NOMO-1 treated with DMSO at 0.1 percent for 48 hours (cell line): ENCODE data around the gene FOSL2.

Experiments used
- DNase-seq: peaks from one replicate; lab custom pipeline; 2025; ENCODE audit not compliant: unreplicated experiment; lab: John Stamatoyannopoulos, UW

FOSL2 gene

DNA sequence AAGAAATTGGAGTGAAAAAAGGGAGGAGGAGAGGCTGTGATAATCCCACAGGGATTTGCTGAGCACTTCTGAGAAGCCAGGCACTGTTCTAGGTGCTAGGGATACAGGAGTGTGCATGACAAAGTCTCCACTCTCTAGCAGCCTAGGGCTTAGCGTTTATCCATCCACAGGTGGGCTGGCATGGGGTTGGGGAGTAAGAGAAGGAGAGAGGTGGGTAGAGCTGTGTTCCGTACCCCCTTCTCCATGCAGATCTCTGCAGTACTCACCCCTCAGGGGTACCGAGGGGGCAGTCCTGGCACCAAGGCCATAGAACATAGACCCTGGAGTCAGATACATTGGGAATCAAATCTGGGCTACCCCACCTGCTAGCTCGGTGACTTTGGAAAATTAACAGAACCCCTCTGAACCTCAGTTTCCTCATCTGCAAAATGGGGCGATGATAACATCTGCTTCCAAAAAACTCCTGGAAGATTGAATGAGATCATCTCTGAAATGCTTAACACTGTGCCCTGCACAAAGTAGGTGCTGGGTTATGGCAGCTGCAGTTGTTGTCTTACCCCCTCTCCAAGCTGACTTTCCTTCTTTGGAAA lies 18.6 kb downstream of the FOSL2 start:
- no peak for DNase-seq

DNA sequence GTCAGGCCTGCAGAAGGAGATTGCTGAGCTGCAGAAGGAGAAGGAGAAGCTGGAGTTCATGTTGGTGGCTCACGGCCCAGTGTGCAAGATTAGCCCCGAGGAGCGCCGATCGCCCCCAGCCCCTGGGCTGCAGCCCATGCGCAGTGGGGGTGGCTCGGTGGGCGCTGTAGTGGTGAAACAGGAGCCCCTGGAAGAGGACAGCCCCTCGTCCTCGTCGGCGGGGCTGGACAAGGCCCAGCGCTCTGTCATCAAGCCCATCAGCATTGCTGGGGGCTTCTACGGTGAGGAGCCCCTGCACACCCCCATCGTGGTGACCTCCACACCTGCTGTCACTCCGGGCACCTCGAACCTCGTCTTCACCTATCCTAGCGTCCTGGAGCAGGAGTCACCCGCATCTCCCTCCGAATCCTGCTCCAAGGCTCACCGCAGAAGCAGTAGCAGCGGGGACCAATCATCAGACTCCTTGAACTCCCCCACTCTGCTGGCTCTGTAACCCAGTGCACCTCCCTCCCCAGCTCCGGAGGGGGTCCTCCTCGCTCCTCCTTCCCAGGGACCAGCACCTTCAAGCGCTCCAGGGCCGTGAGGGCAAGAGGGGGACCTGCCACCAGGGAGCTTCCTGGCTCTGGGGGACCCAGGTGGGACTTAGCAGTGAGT lies 19.4 kb downstream of the FOSL2 start:
- no peak for DNase-seq

DNA sequence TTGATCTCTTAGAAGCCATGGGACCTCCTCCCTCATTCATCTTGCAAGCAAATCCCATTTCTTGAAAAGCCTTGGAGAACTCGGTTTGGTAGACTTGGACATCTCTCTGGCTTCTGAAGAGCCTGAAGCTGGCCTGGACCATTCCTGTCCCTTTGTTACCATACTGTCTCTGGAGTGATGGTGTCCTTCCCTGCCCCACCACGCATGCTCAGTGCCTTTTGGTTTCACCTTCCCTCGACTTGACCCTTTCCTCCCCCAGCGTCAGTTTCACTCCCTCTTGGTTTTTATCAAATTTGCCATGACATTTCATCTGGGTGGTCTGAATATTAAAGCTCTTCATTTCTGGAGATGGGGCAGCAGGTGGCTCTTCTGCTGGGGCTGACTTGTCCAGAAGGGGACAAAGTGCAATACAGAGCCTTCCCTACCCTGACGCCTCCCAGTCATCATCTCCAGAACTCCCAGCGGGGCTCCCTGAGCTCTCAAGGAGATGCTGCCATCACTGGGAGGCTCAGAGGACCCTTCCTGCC lies 20.0 kb downstream of the FOSL2 start:
- DNase-seq = no peak

DNA sequence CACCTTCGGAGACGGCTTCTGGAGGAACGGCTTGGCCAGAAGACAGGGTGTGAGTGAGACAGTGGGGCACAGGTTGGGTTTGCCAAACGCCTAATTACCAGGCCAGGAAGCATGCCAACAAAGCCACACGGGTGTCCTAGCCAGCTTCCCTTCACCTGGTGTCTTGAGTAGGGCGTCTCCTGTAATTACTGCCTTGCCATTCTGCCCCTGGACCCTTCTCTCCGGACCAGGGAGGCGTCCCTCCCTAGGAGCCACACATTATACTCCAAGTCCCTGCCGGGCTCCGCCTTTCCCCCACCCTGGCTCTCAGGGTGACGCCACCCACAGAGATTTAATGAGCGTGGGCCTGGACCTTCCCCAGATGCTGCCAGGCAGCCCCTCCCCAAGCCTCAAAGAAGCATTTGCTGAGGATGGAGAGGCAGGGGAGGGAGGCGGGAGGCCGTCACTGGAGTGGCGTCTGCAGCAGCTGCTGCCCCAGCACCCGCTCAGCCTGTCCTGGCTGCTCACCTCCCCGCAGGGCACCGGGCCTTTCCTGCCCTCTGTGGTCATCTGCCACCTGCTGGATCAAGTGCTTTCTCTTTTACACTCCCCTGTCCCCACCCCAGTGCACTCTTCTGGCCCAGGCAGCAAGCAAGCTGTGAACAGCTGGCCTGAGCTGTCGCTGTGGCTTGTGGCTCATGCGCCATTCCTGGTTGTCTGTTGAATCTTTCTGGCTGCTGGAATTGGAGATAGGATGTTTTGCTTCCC lies 20.7 kb downstream of the FOSL2 start:
- DNase-seq = no peak

DNA sequence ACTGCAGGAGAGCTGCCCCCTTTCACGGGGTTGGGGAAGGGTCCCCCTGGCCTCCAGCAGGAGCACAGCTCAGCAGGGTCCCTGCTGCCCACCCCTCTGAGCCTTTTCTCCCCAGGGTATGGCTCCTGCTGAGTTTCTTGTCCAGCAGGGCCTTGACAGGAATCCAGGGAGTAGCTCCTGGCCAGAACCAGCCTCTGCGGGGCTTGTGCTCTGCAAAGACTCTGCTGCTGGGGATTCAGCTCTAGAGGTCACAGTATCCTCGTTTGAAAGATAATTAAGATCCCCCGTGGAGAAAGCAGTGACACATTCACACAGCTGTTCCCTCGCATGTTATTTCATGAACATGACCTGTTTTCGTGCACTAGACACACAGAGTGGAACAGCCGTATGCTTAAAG lies 21.2 kb downstream of the FOSL2 start:
- DNase-seq = no peak

DNA sequence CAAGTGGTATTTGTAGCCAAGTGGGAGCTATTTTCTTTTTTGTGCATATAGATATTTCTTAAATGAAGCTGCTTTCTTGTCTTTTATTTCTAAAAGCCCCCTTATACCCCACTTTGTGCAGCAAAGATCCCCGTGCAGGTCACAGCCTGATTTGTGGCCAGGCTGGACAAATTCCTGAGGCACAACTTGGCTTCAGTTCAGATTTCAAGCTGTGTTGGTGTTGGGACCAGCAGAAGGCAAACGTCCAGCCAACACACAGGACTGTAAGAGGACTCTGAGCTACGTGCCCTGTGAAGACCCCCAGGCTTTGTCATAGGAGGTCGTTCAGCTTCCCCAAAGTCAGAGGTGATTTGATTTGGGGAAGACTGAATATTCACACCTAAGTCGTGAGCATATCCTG lies 21.9 kb downstream of the FOSL2 start:
- no peak for DNase-seq

DNA sequence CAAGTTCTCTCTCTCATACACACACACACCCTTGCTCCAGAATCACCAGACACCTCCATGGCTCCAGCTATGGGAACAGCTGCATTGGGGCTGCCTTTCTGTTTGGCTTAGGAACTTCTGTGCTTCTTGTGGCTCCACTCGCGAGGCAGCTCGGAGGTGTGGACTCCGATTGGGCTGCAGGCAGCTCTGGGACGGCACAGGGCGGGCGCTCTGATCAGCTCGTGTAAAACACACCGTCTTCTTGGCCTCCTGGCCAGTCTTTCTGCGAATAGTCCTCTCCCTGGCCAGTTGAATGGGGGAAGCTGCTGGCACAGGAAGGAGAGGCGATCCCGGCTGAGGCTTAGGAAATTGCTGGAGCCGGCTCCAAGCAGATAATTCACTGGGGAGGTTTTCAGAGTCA lies 22.4 kb downstream of the FOSL2 start:
- no peak for DNase-seq

DNA sequence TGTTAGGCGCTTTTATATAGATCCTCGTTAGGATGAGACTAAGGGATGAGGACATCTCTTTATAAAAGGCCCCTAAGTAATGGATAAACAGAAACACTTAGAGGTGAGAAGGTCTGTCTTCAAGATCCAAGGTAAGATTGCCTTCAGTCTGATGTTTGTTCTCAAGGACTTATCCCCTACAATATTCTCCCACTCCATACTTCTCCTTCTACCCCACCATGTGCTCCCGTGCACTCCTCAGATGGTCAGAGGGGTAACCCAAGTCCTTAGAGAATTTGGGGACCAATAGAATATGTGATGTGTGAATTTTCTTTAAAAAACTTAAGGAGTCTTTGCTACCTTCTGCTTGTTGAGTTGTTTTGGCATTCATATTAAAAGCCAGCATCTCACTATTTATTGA lies 23.1 kb downstream of the FOSL2 start:
- DNase-seq = no peak

DNA sequence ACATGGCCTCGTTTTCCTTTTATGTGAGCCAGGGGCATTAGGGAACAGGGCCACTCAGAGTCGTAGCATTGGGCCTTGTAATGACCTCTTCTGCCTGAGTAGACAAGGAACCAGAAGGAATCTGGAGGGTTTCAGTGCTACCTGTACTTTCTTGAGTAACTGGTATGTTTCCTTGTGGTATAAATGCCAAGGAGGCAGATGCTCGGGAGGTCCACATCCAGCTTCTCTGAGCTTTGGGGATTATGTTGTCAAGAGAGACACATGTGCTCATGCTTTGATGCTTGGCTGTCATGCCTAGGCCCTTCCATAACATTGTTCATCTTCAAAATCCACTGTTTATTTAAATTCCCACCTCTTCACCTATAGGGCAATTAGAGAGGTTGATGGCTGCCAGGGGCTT lies 26.3 kb downstream of the FOSL2 start:
- DNase-seq = no peak

DNA sequence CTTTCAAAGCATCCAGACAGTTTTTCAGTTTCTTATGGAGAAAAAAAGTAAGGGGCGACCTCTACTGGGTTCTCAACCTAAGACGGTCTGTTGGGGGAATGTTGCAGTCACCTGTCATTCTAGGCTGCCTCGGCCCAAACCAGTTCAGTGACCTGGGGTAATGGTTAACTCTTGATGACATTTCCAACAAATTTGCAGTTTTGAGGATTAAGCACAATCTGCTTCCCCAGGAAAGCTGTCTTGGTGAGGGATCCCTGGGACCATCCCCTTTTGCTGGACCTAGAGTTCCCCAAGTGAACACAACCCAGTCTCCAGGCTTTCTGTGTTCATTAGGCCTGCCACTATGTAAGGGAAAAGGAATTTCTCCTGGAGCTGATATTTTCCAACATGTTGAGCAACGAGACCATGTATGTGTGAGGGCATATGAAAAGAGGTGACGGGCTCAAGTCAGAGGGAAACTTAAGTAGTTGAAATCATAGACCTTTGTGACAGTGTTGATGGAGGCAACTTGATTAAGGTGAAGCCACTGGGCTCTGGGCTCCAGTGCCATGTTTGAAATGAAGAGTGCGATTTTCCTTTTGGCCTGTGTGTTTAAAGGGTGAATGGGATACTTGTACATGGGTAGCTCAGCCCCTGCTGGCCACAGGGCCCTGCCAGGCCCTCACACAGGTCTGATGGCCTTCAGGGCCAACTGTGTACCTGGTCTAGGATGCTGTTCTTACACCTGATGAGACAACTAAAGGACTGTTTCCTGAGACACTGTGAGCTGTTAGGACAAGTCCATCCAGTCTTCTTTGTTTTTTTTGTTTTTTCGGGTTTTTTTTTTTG lies 27.0 kb downstream of the FOSL2 start:
- no peak for DNase-seq

DNA sequence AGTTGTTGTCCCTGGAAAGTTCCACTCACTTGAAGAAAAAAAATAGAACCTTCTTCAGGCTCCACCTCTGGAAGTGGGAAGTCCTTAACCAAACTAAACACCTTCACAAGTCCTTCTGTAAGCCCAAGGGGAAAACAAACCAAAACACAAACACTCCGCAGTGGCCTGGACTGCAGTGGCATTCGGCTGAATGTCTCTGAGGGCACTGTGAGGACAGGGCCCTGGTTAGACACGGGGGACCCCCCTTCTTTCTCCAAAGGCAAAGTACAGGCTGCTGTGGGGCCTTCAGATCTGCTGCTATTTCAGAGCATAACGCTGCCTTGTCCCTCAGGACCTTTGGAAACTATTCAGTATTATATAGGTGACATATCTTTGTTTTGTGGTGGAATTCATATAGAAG lies 28.1 kb downstream of the FOSL2 start:
- DNase-seq = no peak

DNA sequence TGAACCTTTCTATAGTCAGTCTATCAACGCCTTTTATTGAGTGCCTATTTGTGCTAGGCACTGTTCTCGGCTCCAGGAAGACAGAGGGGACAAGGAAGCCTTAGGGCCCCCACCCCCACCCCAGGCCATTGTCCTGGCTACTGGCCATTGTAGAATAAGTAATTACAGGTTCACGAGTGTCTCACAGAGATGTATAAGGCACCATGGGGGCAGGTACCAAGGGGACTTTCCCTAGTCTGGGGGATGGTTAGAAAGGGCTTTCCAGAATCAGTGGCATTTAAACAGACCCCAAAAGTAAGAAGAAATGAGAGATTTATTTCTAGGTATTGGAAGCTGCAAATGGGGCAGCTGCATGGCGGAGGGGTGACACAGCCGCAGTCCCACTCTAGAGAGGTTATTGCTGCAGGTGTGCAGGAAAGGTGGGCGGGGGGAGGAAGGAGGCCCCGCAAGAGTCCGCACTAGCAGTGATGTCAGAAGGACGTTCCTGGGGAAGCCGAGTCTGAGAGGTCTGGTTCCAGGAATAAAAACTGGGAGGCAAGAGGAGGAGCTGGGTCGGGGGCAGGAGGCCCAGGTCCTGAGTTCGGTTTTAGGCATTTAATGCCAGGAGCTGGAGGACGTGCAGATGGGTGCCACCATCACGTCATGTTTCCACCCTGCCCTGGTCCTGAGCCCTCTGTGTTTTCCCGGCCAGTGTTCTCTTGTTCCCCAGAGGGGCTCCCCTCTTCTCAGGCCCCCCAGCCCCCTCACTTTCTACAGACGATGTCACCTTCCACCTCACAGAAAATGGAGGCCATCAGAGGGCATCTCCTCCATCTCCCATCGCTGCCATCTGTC lies 30.5 kb downstream of the FOSL2 start:
- DNase-seq = no peak

DNA sequence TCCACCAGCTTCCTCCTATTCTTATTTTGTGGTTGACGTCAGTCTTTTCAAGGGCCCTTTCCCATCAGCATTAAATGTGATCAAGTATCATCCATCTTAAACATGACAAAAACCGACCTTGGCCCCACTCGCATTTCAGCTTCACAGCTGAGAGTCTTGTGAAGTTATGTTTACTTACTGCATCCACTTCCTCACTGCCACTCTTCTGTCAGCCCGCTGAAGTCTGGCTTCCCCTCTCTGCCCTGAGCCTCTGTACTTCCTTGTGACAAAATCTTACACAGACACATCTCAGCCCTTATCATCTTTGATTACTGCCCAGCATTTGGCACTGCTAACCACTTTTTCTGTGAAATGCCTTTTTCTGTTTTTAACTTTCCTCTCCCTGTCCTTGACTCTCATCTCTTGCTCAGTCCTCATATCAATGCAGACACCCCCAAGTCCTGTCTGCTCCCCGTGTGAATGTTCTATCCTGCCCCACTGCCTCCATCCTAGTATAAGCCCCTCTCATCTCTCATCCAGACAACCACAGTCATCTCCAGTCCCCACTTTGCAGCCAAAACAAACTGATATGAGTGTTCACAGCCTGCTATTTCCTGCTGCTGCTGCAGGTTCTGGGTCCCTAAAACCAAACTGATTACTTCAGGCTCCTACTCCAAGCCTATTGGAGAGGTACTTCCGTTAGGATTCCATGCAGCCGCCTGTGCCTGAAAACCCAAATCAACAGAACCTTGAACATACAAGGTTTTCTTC lies 31.4 kb downstream of the FOSL2 start:
- peak; percentile 85 for DNase-seq

DNA sequence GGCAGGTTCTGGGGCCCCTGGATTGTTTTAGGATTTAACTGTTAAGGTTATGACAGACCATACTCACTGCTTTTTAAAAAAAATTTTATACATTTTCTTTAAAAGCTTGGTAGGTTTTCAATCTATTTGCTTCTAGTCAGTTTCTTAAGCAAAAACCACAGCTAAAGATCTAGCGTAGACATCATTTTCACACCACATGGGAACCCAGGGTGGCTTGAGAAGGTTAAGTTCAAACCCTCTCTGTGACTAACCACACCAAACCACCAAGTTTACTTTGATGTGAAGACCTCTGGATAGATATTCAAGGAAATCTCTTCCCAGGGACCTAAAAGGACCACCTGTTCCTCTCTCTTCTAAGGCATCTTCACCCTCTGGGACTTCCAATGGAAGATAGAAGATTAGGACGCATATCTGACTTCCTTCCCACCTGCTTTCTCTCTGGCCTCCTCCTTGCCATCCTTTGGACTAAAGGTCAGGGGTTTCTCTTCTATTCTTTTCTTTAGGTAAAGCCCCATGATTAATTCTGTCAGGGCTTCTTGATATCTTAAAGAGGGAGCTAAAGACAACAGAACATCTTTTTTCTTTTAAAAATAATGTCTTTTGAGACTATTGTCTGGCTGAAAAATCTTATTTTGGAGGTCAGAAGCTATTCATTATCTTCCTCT lies 32.3 kb downstream of the FOSL2 start:
- DNase-seq = no peak

DNA sequence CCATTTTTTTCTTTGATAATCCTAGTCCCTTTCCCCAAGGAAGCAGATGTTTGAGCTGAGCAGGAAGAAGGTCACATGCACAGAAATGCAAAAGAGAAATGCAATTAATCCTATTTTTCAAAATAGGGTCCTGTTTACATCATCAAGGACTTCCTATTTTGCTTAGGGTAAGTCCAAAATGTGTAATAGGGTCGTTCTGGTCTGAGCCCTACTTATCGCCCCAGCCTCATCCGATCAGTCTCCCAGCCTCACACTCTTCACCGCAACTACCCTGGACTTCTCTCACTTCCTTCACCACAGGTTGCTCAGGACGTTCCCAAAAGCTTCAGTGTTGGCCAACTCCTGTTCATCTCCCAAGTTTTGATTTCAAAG lies 32.8 kb downstream of the FOSL2 start:
- no peak for DNase-seq

DNA sequence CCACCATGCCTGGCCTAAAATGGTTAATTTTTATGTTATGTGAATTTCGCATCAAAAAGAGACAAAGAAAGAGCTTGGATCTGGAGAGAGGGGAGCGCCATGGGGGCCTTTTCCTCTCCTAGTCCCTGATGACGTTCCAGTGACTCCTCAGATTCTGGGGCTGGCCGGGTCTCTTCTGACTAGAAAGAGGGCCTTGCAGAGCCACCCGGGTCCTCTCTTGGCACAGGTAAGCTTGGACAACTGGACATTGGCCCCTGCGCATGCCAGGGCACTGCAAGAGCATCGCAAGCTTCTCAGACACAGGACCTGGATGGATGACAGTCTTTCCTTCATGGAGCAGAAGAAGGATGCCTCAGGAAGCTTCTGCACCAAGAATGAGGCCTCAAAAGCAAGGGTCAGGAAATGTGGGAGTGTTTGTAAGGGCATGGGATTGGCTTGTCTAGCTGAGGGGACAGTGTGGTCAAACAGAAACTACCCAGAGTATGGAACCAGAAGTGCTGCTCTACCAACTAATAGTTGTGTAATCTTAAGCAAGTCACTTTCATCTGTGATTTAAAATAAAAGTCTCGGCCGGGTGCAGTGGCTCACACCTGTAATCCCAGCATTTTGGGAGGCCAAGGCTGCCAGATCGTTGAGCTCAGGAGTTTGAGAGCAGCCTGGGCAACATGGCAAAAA lies 35.2 kb downstream of the FOSL2 start:
- peak; percentile 43 for DNase-seq

DNA sequence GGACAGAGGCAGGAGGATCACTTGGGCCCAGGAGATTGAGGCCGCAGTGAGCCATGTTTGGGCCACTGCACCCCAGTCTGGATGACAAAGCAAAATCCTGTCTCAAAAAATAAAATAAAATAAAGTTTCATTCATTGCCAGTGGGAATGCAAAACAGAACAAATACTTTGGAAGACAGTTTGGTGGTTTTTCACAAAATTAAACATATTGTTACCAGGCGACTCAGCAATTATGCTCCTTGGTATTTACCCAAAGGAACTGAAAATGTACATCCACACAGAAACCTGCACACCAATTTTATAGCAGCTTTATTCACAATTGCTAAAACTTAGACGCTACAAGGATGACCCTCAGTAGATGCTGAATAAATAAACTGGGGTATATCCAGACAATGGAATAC lies 35.8 kb downstream of the FOSL2 start:
- no peak for DNase-seq

DNA sequence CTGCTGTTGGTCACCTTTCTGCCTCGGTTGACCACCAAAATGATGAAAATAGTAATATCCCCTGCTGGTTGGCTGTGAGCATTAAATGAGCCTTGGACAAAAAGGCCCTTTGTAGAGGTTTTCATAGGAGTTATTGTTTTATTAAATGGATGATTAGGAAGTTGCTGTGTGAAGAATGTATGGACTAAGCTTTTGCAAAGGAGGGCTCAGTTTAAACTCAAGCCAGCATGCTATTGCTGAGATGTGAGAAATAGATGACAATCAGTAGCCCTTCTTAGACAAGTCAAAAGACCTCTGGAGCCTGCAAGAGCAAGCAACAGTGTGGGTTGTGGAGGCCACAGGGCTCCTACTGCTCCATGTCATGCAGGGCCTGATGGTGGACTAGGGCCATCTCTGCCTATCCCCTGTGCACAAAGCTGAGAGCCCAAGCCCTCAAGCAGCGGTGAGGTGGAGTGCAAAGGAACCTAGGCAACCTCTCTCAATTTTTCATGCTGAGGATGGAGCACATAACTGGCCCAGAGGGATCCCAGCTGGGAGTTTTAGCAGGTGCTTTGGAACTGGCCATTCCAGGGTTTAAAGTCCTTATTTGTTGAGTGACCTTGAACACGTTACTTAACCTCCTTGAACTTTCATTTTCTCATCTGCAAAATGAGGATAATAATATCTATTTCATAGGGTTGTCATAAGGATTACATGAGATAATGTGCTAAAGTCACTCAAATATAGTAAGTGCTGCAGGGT lies 37.1 kb downstream of the FOSL2 start:
- DNase-seq = no peak
